HG03196 (cell line): ENCODE results near the gene IGFL3.
"Not testable (repeated sequence)": the region's sequence is repeated elsewhere in the genome, so short reads cannot be mapped to it uniquely, and the experiment has no call there.

Source experiments
- ATAC-seq: cut with Tn5 transposase; IDR thresholded peaks from one replicate; pipeline ENCODE4 v1.9.1; 2021; ENCODE audit not compliant: unreplicated experiment

IGFL3 gene

GRCh38 chr19:46124638-46125115 lies at the start of gene IGFL3:
Gene IGFL3, minus strand, starts transcription at chr19:46124688. Its CDS starts 39 bp downstream, at chr19:46124649.
- no peak for ATAC-seq

DNA sequence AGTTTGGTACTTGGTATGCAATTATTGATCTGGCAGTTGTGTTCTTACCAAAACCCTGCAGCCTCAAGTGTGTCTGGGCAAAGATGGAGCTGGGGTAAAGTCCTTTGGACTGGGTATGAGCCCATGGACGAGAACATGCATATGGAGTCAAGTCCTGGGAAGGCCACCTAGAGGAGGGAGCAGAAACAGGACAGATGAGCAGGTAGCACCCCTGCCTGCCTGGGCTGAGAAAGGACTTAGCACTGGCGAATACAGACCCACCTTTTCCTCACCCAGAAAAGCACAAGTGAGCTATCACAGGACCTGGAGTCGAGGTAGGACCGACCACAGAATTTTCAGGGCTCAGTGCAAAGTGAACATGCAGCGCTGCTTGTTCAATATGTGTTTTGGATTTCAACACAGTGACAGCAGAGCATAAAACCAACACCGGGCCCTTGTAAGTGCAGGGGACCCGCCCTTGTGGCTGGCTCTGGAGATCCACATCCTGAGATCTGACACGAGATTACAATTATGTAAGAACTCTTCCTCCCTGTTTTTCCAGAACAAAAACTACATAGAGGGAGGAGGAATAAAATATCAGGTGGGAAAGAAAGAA lies 49.5 kb upstream of the IGFL3 start:
- no peak for ATAC-seq

- ATAC-seq: no peak
Observed at GRCh38 chr19:46162731-46163130, 38.2 kb upstream of the IGFL3 start.

GRCh38 chr19:46161642-46162257 lies 37.3 kb upstream of the IGFL3 start:
- ATAC-seq: not testable (repeated sequence)

GRCh38 chr19:46160233-46160775 lies 35.8 kb upstream of the IGFL3 start:
- no peak for ATAC-seq

DNA sequence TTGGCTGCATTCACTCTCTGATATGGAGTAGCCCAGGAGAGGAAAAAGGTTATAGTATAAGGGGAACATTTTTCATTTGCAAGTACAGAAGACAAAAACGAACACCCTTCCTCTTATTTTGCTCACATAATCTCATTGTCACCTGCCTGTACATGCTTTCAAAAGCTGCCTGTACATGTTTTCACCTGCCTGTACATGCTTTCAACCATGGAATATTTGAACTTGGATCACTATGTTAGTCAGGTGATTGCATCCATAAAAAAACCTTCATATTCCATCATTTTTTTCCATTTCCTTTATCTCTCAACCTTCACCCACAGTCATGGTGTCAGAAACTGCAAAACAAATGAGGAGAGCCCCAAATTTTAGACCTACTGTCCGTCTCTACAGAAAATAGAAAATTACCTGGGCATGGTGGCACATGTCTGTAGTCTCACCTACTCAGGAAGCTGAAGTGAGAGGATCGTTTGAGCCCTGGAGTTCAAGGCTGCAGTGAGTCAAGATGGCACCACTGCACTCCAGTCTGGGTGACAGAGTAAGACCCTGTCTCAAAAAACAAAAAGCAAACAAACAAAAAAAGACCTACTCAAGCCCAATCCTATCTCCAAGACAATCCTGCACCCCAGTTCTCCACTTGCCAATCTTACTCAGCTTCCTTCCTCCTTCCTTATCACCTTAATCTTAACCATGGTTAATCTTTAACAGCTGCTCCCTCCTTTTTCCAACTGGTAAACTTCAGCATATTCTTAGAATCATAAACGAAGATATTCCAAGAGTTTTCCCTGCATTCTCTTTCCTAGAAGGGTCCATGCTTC lies 35.1 kb upstream of the IGFL3 start:
- ATAC-seq: no peak

GRCh38 chr19:46155237-46155636 lies 30.7 kb upstream of the IGFL3 start:
- ATAC-seq: no peak

DNA sequence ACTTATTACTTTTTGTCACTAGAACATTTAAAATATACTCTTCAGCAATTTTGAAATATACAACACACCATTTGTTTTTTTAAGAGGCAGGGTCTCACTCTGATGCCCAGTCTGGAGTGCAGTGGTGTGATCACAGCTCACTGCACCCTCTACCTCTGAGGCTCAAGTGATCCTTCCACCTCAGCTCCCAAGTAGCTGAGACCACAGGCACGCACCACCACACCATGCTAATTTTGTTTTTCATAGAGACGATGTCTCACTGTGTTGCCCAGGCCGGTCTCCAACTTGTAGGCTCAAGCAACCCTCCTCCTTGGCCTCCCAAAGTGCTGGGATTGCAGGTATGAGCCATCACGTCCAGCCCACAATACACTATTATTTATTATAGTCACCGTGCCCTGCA lies 26.1 kb upstream of the IGFL3 start:
- ATAC-seq: no peak

GRCh38 chr19:46147791-46148288 lies 23.4 kb upstream of the IGFL3 start, which contains the start of gene IGFL2:
Gene IGFL2, plus strand, starts transcription at chr19:46148238. Its CDS starts 41 bp downstream, at chr19:46148279.
- no peak for ATAC-seq

DNA sequence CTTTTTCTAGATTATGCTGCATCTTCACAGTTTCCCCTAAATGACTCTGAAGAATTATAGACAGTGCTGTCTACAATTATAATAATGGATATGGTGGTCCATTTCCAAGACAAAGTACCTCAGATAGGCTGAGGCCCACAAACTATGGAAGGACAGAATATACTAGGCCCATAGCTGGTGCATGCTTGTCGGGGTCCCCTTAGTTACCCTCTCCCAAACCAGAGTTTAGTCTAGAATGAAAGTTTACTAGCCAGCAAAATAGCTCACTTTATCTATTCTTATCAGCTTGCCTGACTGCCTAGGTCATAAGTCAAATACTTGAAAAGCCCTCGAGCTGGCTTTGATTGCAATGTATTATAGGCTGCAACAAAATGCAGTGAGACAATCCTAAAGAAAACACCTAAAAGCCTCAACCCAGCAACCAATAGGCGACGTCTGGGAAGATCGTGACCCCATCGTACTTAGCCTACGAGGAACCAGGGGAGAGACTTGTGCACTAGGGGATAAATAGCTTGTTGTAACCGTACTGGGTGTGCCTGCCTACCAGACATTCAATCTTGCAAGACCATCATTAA lies 22.8 kb upstream of the IGFL3 start:
- no peak for ATAC-seq

GRCh38 chr19:46144756-46145155 lies 20.3 kb upstream of the IGFL3 start:
- no peak for ATAC-seq

GRCh38 chr19:46142294-46142693 lies 17.8 kb upstream of the IGFL3 start:
- no peak for ATAC-seq

- ATAC-seq: no peak
Observed at GRCh38 chr19:46141421-46141820, 16.9 kb upstream of the IGFL3 start.

DNA sequence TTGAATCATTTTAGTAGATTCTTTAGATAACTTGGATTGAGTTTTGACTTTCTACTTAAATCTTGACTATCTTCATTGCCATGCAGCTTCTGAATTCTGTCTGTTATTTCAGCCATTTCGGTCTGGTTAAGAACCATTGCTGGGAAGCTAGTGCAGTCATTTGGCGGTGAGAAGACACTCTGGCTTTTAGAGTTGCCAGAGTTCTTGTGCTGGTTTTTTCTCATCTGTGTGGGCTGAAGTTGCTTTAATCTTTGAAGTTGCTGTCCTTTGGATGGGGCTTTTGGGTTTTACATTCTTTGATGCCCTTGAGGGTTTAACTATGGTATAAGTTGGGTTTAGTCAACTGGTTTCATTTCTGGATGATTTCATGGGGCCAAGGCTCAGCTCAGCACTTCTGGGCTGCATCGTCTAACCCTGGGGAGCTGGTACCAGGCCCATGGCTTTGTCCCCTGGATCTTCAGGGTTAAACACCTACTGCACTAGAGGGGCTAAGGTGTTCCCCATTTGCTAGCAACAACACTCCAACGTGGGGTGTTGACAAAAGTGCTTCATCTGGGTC lies 13.5 kb upstream of the IGFL3 start:
- no peak for ATAC-seq

- ATAC-seq: no peak
Observed at GRCh38 chr19:46134527-46134926, 10.0 kb upstream of the IGFL3 start.

DNA sequence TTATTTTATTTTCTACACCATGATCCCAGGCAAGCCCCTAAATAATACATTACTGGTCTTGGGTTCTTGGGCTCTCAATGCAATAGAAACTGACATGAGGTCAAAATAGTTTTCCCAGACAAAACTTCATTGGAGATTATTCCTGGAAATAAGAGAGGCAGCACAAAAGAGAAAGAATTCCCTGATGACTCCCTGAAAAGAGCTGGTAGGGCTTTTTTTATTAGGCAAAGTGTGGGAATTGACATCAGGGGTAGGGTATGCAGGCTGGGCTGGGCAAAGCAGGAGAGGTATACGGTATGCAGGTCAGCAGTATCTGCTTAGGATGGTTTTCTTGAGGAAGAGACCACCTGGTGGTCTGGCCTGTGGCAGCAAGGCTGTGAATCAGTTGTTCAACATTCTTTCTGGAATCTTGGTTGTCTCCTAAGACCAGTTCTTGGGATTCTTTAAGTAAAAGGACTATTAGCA lies 9.3 kb upstream of the IGFL3 start:
- ATAC-seq: no peak

- no peak for ATAC-seq
Observed at GRCh38 chr19:46133101-46133627, 8.7 kb upstream of the IGFL3 start.

DNA sequence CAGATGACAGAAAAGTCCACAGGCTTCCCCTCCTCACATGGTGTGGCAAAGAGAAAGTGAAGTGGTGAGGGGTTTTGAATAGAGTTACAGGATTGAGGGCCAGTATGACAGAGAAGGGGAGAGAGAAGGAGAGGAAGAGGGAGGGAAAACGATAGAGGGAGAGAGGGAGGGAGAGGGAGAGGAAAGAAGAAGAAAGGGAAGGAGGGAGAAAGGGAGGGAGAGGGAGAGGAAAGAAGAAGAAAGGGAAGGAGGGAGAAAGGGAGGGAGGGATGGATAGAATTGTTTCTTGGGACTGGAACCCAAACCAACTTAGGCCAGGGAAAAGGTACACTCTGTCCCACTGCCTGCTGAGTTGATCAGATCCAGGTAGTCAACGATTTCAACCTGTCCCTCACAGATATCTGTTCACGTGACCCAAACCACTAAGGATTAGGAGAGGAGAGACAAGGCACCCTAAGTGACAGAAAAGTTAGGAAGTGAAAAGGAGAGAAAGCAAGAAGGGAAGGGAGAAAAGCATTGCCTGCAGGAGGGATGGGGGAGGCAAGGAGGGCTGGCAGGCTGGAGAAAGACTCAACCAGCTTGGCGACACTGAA lies 8.1 kb upstream of the IGFL3 start:
- ATAC-seq: no peak

GRCh38 chr19:46131485-46132143 lies 7.1 kb upstream of the IGFL3 start:
- ATAC-seq: no peak
